COLO668 (cell line): Measurements from ENCODE around the gene FAM193A.
"Not testable (repeated sequence)": the region's sequence is repeated elsewhere in the genome, so short reads cannot be mapped to it uniquely, and the experiment has no call there.

Experiments
- DNase-seq: peaks from one replicate; lab custom pipeline; 2025; ENCODE audit not compliant: unreplicated experiment; lab: John Stamatoyannopoulos, UW

Gene FAM193A

GRCh38 chr4:2716236-2716635 lies 179.8 kb downstream of the FAM193A start:
- no peak for DNase-seq

- DNase-seq, result no peak
Measured at GRCh38 chr4:2721586-2721985, 185.1 kb downstream of the FAM193A start.

- no peak for DNase-seq
Measured at GRCh38 chr4:2722033-2722432, 185.6 kb downstream of the FAM193A start.

- DNase-seq, result no peak
Measured at GRCh38 chr4:2723751-2724150, 187.3 kb downstream of the FAM193A start.

- DNase-seq, result no peak
Measured at GRCh38 chr4:2725380-2725779, 188.9 kb downstream of the FAM193A start.

GRCh38 chr4:2726881-2727280 lies 190.4 kb downstream of the FAM193A start:
- not testable (repeated sequence) for DNase-seq

- DNase-seq, result no peak
Measured at GRCh38 chr4:2728221-2728620, 191.8 kb downstream of the FAM193A start.

GRCh38 chr4:2728806-2729532 lies 192.5 kb downstream of the FAM193A start:
- DNase-seq, result no peak

GRCh38 chr4:2729533-2729875 lies 193.1 kb downstream of the FAM193A start:
- no peak for DNase-seq

GRCh38 chr4:2731907-2732317 lies 195.5 kb downstream of the FAM193A start:
- DNase-seq, result no peak

- DNase-seq, result no peak
Measured at GRCh38 chr4:2732526-2732925, 196.1 kb downstream of the FAM193A start.

- no peak for DNase-seq
Measured at GRCh38 chr4:2733001-2733843, 196.8 kb downstream of the FAM193A start.

- DNase-seq, result no peak
Measured at GRCh38 chr4:2733844-2734574, 197.6 kb downstream of the FAM193A start.

- DNase-seq, result no peak
Measured at GRCh38 chr4:2734612-2735011, 198.2 kb downstream of the FAM193A start.

- no peak for DNase-seq
Measured at GRCh38 chr4:2735869-2736268, 199.4 kb downstream of the FAM193A start.

GRCh38 chr4:2738296-2738695 lies 201.8 kb downstream of the FAM193A start:
- not testable (repeated sequence) for DNase-seq

- DNase-seq, result no peak
Measured at GRCh38 chr4:2741626-2742025, 205.2 kb downstream of the FAM193A start.

- DNase-seq, result no peak
Measured at GRCh38 chr4:2742081-2742822, 205.8 kb downstream of the FAM193A start.

GRCh38 chr4:2742823-2743517 lies 206.5 kb downstream of the FAM193A start:
- DNase-seq, result no peak
